D341Med (cell line): ENCODE data around the gene TEPSIN.

Source experiments
- DNase-seq: peaks from one replicate; pipeline ENCODE4 v3.0.0; 2012; ENCODE audit warnings: low spot score

Gene TEPSIN

DNA sequence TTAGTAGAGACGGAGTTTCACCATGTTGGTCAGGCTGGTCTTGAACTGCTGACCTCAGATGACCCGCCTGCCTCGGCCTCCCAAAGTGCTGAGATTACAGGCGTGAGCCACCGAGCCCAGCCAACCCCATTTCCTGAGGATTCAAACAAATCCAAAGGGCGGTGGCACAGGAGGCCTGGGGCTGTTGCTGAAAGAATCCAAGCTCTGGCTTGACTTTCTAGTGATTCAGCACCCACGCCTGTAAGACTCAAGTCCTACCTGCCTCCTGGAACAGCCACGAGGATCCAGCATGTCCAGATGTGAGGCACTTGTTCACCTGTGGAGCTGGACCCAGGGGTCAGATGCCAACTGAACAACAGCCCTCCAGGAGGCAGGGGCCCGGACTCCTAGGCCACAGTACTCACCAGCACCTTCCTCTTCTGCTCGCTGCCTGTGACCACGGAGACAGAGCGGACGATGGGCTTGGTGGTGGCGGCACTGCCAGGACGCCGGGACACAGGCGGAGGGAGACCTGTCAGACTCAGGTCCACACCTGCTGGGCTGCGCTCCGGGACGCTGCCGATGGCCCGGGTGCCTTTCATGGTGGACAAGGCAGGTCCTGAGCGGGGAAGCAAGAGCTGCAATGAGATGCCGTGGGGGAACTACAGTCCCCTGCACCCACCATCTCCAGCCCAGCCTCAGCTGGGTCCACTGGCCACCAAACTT lies 19.2 kb downstream of the TEPSIN start:
- DNase-seq = no peak

GRCh38 chr17:81218991-81219390 lies 19.9 kb downstream of the TEPSIN start:
- no peak for DNase-seq

GRCh38 chr17:81218459-81218858 lies 20.4 kb downstream of the TEPSIN start:
- DNase-seq = no peak

DNA sequence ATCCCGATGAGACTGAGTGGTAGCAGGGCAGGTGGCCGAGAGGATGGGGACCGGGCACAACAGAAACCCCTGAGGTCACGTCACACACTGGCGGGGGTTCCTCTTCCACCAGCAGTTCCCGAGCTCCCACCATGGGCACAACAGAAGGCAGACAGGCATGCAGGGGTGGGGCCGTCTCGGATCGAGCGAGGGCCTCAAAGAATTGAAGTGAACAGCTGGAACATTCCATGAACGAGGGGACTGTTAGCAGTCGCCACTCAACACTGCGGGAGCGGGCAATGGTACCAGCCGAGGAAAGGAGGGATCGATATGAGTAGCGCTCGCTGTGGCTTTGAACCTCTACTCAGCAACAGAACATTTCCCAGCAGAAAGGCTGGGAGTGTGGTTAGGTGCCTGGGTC lies 21.4 kb downstream of the TEPSIN start:
- no peak for DNase-seq

GRCh38 chr17:81213978-81214377 lies 24.9 kb downstream of the TEPSIN start:
- no peak for DNase-seq

- DNase-seq = no peak
Measured at GRCh38 chr17:81212365-81212764, 26.5 kb downstream of the TEPSIN start.

GRCh38 chr17:81210868-81211267 lies 28.0 kb downstream of the TEPSIN start:
- DNase-seq = no peak

DNA sequence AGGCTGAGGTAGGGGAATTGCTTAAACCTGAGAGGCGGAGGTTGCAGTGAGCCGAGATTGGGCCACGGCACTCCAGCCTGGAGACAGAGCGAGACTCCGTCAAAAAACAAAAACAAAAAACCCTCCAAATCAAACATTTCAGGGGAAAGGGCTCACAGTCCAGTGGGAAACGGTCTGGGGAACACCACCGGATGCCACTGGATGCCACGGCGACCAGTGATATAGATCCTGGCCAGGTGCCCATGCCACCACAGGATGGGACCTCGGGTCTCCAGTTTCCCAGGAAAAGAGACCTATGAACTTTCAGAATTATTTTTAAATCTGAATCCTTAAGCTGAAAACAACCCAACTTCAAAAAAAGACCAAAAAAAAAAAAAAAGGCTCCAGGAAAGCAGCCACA lies 28.4 kb downstream of the TEPSIN start:
- no peak for DNase-seq

- no peak for DNase-seq
Measured at GRCh38 chr17:81209141-81209540, 29.7 kb downstream of the TEPSIN start.

DNA sequence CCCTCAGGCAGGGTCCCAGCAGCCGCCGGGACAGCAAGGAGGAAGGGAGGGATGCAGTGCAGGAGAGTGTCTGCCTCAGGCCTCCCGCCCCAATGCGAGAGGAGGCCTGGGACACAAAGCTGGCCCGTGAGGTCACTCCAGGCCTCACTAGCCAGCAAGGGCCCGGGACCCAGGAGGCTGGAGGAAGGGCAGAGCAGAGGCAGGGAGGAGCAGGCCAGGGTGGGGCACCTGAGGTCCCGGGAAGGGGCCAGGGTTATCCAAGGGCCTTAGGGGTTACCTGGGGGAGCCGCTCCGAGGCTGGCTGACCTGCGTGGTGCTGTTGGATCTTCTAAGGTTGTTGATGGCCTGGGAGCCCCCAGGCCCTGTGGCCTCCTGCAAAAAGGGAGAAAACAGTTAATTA lies 30.2 kb downstream of the TEPSIN start:
- DNase-seq = no peak

GRCh38 chr17:81207610-81208581 lies 31.0 kb downstream of the TEPSIN start:
- DNase-seq = no peak

DNA sequence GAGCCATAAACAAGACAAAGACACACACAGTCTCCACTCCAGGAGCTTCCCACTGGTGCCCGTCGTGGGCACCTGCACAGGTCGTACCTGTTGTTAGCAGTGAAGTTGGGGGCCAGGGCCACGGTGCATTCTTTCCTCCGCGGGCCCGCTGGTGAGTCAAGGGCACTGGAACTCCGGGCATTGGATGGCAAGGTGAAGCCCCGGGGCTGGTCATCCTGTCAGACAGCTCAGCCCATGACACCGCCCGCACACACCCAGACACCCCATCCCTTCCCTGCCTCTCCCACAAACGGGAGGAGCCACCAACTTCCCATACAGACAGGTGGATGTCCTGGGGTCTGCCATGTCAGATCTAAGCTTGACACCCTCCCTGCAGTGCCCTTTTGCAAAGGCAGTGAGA lies 32.2 kb downstream of the TEPSIN start:
- no peak for DNase-seq

- DNase-seq = peak; percentile 75
Measured at GRCh38 chr17:81206166-81206565, 32.7 kb downstream of the TEPSIN start.

DNA sequence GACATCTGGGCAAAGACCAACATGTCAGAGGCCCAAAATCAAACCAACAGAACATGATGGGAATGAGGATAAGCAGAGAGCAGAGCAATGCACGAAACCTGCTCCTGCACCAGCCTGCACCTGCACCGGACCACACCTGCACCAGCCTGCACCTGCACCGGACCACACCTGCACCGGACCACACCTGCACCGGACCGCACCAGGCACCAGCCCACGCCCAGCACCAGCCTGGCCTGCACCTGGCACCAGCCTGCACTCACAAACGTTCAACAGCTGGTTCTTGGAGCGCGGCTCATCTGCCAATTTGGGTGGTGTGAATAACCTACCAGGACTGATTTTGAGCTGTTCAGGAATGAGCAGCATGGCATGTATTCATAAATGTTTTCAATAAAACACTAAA lies 34.3 kb downstream of the TEPSIN start:
- DNase-seq = no peak

GRCh38 chr17:81203136-81203535 lies 35.7 kb downstream of the TEPSIN start:
- DNase-seq = no peak

DNA sequence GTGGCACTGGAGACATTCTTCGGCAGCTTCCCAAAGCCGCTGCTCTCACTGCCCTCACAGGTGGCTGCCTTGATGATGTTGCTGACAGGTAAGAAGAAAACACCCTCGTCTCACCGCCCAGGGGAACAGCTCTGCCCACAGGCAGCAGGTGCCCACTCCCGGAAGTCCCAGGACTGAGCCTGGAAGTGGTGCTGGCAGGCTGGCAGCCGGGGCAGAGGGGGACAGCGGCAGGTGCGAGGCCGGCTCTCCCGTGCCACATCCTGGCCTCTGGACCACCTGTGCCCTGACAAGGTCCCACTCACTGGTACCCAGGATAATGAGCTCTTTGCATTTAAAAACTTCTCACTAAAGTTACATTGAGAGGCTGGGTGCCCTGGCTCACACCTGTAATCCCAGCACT lies 36.5 kb downstream of the TEPSIN start:
- DNase-seq = no peak

- peak; percentile 90 for DNase-seq
Measured at GRCh38 chr17:81200695-81201580, 37.9 kb downstream of the TEPSIN start.

DNA sequence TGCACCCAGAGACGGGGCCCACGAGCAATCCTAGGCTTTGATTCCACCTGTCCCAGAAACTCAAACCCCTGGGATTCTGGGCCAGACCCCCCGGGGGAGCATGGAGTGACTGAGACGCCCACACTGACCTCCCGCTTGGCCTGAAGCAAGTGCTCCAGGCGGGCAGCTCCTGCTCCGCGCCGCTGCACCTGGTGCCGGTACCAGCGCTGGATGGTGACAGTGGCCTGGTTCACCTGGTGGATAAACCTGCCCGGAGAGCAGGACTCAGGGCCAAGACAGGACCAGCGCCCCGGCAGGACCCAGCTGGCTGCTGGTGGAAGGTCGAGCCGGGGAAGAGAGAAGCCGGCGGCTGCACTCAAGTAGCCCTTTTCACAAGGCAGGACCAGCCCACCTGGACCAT lies 38.7 kb downstream of the TEPSIN start:
- no peak for DNase-seq

- DNase-seq = no peak
Measured at GRCh38 chr17:81199482-81199830, 39.4 kb downstream of the TEPSIN start.

DNA sequence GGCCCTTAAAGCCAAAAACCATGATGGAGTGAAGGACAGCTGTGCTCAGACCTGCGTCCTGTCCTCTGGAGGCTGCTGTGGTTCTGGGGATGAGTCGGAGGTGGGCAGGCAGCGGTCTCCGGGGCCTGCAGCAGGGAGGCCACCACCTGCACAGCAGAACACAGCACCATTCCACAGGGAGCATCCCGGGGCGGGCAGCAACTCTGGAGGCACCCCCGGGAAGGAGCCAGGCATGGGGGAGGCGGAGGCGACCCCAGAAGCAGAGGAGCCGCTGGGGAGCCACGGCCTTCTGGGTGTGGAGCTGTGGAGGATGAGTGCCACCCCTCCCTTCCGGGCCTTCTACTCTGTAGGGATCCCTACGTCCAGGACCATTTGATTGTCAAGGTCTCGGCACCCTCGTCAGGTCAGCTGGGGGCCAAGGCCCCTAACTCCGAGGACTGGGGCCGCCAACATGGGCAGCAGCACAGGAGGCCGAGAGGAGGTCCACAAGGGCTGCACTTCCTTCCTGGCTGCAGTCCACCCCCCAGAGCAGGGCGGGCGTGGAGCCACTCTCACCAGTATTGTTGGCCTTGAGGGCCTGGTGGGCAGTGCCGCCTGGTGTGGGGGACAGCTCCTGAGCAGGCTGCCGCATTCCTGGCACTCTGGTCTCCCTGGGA lies 39.9 kb downstream of the TEPSIN start:
- DNase-seq = no peak

DNA sequence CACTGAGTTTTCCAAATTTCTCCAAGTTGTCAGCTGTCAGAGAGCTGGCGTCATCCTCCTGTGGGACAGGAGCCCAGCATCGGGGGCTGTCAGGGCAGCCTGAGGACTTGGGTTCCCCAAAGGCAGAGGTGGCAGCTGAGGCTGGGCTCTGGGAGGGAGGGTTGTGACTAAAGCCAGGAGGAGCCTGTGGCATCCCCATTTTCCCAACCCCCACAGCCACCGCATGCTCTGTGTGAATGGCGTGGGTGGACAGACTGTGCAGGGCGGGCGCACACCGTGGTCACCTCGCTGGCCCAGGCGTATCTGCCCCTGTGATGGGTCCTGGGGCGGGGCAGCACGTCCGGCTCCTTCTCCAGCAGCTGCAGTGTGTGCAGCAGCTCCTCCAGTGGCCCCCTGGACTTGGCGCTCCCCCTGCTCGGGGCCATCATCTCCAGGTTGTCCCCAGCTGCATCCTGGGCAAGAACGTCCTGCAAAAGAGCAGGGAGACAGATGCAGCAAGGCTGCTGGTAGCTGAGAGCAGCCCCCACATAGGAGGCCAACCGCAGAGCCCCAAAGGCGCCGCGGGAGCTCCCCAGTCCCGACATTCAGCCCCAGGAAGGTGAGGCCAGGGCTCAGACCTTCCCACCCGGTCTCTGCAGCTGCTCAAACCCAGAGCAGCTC lies 40.9 kb downstream of the TEPSIN start:
- no peak for DNase-seq
